GM12878 (cell line): Measurements from ENCODE around the gene DNAH1. TPM values are rescaled to one million over a fixed set of nuclear protein-coding genes. Genes with fewer than 3 reads are reported as not detected.

ENCODE experiments used
- ATAC-seq: fragments of 200-7000 bp; cut with Tn5 transposase; 3 replicates; pipeline ENCODE4 v1.9.1; 2020; ENCODE audit warnings: mild to moderate bottlenecking, moderate library complexity
- BruUV-seq: library from RNA; stranded (reverse); fragments of 400-500 nt; replicated peaks from 2 replicates; lab custom pipeline; 2021; lab: Mats Ljungman, UMichigan
- CTCF ChIA-PET: fragments of 300-600 bp; sonication (Branson Sonifier 250); formaldehyde crosslinking; extraction: SDS; loops from one replicate; lab custom pipeline; 2021; ENCODE audit warnings: inconsistent platforms; lab: Yijun Ruan, JAX
- POLR2A ChIA-PET: fragments of 350-600 bp; formaldehyde crosslinking; extraction: SDS; loops from one replicate; lab custom pipeline; 2021; ENCODE audit warnings: inconsistent platforms; lab: Charles Lee
- RAD21 ChIA-PET: fragments of 300-600 bp; sonication (Branson Sonifier 250); formaldehyde crosslinking; loops from one replicate; lab custom pipeline; 2023; ENCODE audit warnings: antibody characterized with exemption; ENCODE audit not compliant: unreplicated experiment; lab: Charles Lee
- SMC1A ChIA-PET: fragments of 300-600 bp; sonication (Branson Sonifier 250); formaldehyde crosslinking; loops from one replicate; lab custom pipeline; 2023; ENCODE audit not compliant: unreplicated experiment, uncharacterized antibody; lab: Charles Lee
- DNase-seq: peaks from one replicate; pipeline ENCODE4 v3.0.0-alpha.2; 2011; ENCODE audit warnings: low read depth, low spot score
- FAIRE-seq: peaks from 3 replicates; lab custom pipeline; 2011; peaks lifted over from hg19 to GRCh38; lab: Jason Lieb, UNC
- H2AFZ ChIP-seq: 2 replicates; pipeline ENCODE4 v1.6.0; 2011; ENCODE audit warnings: low read depth, low read length, control low read depth; ENCODE audit not compliant: control insufficient read depth
- H3K27ac ChIP-seq: 2 replicates; pipeline ENCODE4 v1.5.1; 2011; ENCODE audit warnings: control low read depth; ENCODE audit not compliant: control insufficient read depth, insufficient read depth
- H3K27me3 ChIP-seq, 2 experiments: replicated peaks in 1 of 2; 2 replicates each; pipeline versions ENCODE4 v1.6.0 to v1.6.1; 2011; ENCODE audit warnings: low read length in 1 of 2; ENCODE audit not compliant: control insufficient read depth in 2 of 2, insufficient read depth in 2 of 2
- H3K36me3 ChIP-seq, 2 experiments: 2 replicates each; pipeline ENCODE4 v1.5.1; 2011; ENCODE audit warnings: low read length in 1 of 2; ENCODE audit not compliant: control insufficient read depth in 2 of 2, insufficient read depth in 2 of 2
- H3K4me1 ChIP-seq: 2 replicates; pipeline ENCODE4 v1.6.1; 2011; ENCODE audit warnings: mild to moderate bottlenecking, low read length, moderate library complexity, mixed read lengths; ENCODE audit not compliant: control insufficient read depth, insufficient read depth
- H3K4me2 ChIP-seq: 2 replicates; pipeline ENCODE4 v1.6.0; 2011; ENCODE audit warnings: control low read depth; ENCODE audit not compliant: control insufficient read depth, insufficient read depth
- H3K4me3 ChIP-seq: fragments of 200-600 bp; sonication (generic); 2 replicates; pipeline ENCODE4 v1.5.1; 2016
- H3K79me2 ChIP-seq: 2 replicates; pipeline ENCODE4 v1.6.0; 2011; ENCODE audit warnings: low read length; ENCODE audit not compliant: control insufficient read depth, insufficient read depth
- H3K9ac ChIP-seq: 2 replicates; pipeline ENCODE4 v1.8.0; 2011; ENCODE audit warnings: low read length, control low read depth, mixed read lengths; ENCODE audit not compliant: control insufficient read depth, insufficient read depth
- H3K9me3 ChIP-seq: replicated peaks from 3 replicates; pipeline ENCODE4 v1.5.1; 2011; ENCODE audit warnings: mild to moderate bottlenecking, low read length; ENCODE audit not compliant: control insufficient read depth, insufficient read depth
- H4K20me1 ChIP-seq: 2 replicates; pipeline ENCODE4 v1.6.0; 2011; ENCODE audit not compliant: control insufficient read depth, insufficient read depth
- ETV6 ChIP-seq, 2 experiments: fragments of 450-650 bp in 1 of 2; IDR thresholded peaks in 1 of 2; conservative IDR thresholded peaks in 1 of 2; 2 replicates each; pipeline ENCODE4 v1.6.1; 2014; ENCODE audit warnings: antibody characterized with exemption in 1 of 2, borderline replicate concordance in 1 of 2, low read depth in 1 of 2, mild to moderate bottlenecking in 1 of 2, moderate library complexity in 1 of 2
- IKZF1 ChIP-seq: fragments of 450-650 bp; conservative IDR thresholded peaks from 2 replicates; pipeline ENCODE4 v1.6.1; 2017; ENCODE audit warnings: antibody characterized with exemption, mild to moderate bottlenecking
- JUND ChIP-seq: IDR thresholded peaks from 2 replicates; pipeline ENCODE4 v1.6.1; 2012; ENCODE audit warnings: low read depth, mild to moderate bottlenecking, low read length, improper control_type of control experiment, moderate library complexity
- YBX1 ChIP-seq: fragments of 450-650 bp; IDR thresholded peaks from 2 replicates; pipeline ENCODE4 v1.6.1; 2016; ENCODE audit warnings: antibody characterized with exemption
- ZZZ3 ChIP-seq: IDR thresholded peaks from 2 replicates; pipeline ENCODE4 v1.6.1; 2011; ENCODE audit warnings: low read depth; ENCODE audit not compliant: control insufficient read depth, insufficient read length
- WGBS: methylation state at CpG from one replicate; pipeline ENCODE4 v1.1.6; 2016; ENCODE audit warnings: low lambda C conversion rate; ENCODE audit not compliant: insufficient replicate concordance, insufficient coverage; ENCODE audit errors: missing lambda C conversion rate; 5-methylcytosine and 5-hydroxymethylcytosine counted together
- in situ Hi-C: fragments of 300-500 bp; cut with MboI; formaldehyde crosslinking; loops from 9 replicates; pipeline ENCODE4 v1.14.3; 2018; ENCODE audit warnings: mixed read lengths
- intact Hi-C: fragments of 100-400 bp; cut with micrococcal nuclease; formaldehyde crosslinking; loops from one replicate; pipeline ENCODE4 v1.14.2; 2022; ENCODE audit not compliant: unreplicated experiment
- polyA plus RNA-seq, 11 experiments: library from polyadenylated mRNA; depleted of rRNA in 4 of 11; unstranded in 6 of 11; stranded (reverse) in 5 of 11; fragments of >200 nt; fragmentation: Nextera tagmentation in 4 of 11; fragmentation: Illumina TruSeq in 1 of 11; extraction: Ambion mirVana in 4 of 11; extraction: Trizol in 1 of 11; gene quantifications; 1 replicate in 1 of 11; 2 replicates in 10 of 11; pipeline versions ENCODE4 v1.2.1 to v1.2.3, GENCODE V29; 2011 to 2016; ENCODE audit warnings: inconsistent platforms in 2 of 11, missing spikeins in 2 of 11, low read depth in 1 of 11
- total RNA-seq, 4 experiments: library from RNA; depleted of rRNA in 3 of 4; stranded (reverse); fragments of >200 nt in 3 of 4; fragmentation: Illumina TruSeq in 1 of 4; extraction: Trizol in 1 of 4; gene quantifications; 2 replicates each; pipeline versions ENCODE4 v1.2.1 to v1.2.3, GENCODE V29; 2013 to 2021
- TF ChIP-seq, protein P1 (sequence below): fragments of 450-650 bp; IDR thresholded peaks from 2 replicates; pipeline ENCODE4 v1.6.1; 2014; ENCODE audit warnings: mild to moderate bottlenecking

The DNAH1 gene
- total and polyA plus RNA-seq, 10 of the 15 experiments (the other 5 are each of a cell fraction or from before 2014, with no cell fraction given) = 0.31 to 5.8 (median 2.7) TPM

DNA sequence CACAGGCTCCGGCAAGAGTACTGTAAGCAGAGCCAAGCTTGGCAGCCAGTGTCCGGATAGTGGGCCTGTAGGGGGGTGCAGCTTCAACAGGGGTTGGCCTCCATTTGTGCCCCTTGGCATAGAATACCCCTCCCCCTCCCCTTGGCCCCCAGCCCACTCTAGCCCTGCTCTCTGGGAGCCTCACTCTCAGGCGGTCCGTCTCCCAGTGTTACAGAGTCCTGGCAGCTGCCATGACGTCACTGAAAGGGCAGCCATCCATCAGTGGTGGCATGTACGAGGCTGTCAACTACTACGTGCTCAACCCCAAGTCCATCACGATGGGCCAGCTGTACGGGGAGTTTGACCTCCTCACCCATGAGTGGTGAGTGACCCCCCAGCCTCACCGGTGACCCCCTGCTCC lies 50.4 kb downstream of the DNAH1 start:
- FAIRE-seq (no peak), DNase-seq (no peak), ATAC-seq (no peak)
- ChIA-PET CTCF (no interaction called here), RAD21 (no interaction called here), POLR2A (no interaction called here), SMC1A (no interaction called here)
- Histone ChIP-seq H3K4me2 (no peak overlapping the region), H3K4me3 (no peak overlapping the region), H3K27ac (no peak overlapping the region), H4K20me1 (no peaks in the 10 kb centered on the region), H3K79me2 (no peaks in the 10 kb centered on the region), H3K9me3 (no peaks in the 10 kb centered on the region), H3K27me3 (no peaks in the 10 kb centered on the region), H3K36me3 (no peaks in the 10 kb centered on the region; a peak in 1 of 4 replicates), H2AFZ (no peak overlapping the region), H3K4me1 (no peaks in the 10 kb centered on the region), H3K9ac (no peak overlapping the region)
- TF ChIP-seq ZZZ3 = no peak
- TF ChIP-seq IKZF1 = no peak
- TF ChIP-seq ETV6 (conservative IDR thresholded peaks at IDR 0.05 in 1 of 2, IDR thresholded peaks at IDR 0.05 in 1 of 2; ENCODE audit: borderline replicate concordance in 1 of 2, low read depth in 1 of 2) = no peak
- TF ChIP-seq, protein P1, sequence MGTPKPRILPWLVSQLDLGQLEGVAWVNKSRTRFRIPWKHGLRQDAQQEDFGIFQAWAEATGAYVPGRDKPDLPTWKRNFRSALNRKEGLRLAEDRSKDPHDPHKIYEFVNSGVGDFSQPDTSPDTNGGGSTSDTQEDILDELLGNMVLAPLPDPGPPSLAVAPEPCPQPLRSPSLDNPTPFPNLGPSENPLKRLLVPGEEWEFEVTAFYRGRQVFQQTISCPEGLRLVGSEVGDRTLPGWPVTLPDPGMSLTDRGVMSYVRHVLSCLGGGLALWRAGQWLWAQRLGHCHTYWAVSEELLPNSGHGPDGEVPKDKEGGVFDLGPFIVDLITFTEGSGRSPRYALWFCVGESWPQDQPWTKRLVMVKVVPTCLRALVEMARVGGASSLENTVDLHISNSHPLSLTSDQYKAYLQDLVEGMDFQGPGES = no peak
- no peak for TF ChIP-seq JUND
- TF ChIP-seq YBX1 = no peak
- intact Hi-C loops = no loop called here
- WGBS = 86% methylated on average over 7 of the region's 10 CpGs
- in situ Hi-C loops = no loop called here
- BruUV-seq = no TSS peak
